ENCODE results near the gene P2RX7. TPM values are rescaled to one million over a fixed set of nuclear protein-coding genes. Genes with fewer than 3 reads are reported as not detected.

P2RX7 gene
- total RNA-seq, 1 experiment from 2014 or later, result not detected

DNA sequence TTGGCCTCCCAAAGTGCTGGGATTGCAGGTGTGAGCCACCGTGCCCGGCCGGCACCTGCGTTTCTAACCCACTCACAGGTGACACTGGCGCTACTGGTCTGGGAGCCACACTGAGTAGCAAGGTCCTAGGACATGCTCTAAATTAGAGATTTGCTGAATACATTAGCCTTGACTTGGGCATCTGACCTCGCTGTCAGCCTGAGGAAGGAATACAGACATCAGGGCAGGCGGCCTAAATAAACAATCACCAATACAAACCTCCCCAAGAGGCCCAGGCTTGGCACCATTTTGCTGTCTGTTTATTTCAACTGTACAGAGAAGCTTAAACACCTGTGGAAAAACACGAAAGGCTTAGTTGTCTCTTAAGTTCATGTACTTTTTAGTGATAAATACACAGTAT lies 104.7 kb downstream of the P2RX7 start:
- CTCF ChIA-PET, result no interaction called here
- Mint-ChIP-seq H3K27me3 (ENCODE audit: unreplicated experiment) (no peaks in the 10 kb centered on the region), H3K9me3 (ENCODE audit: low read depth, unreplicated experiment) (no peaks in the 10 kb centered on the region), H3K4me1 (ENCODE audit: low read depth, unreplicated experiment) (no peaks in the 10 kb centered on the region), H3K27ac (ENCODE audit: unreplicated experiment) (no peak overlapping the region), H3K4me3 (ENCODE audit: low read depth, unreplicated experiment) (no peak overlapping the region), H3K36me3 (ENCODE audit: insufficient read depth, unreplicated experiment) (peaks cover 44% of the 10 kb centered on the region)
- BruUV-seq (replicated peaks), result no TSS peak
- TF ChIP-seq, protein P1, sequence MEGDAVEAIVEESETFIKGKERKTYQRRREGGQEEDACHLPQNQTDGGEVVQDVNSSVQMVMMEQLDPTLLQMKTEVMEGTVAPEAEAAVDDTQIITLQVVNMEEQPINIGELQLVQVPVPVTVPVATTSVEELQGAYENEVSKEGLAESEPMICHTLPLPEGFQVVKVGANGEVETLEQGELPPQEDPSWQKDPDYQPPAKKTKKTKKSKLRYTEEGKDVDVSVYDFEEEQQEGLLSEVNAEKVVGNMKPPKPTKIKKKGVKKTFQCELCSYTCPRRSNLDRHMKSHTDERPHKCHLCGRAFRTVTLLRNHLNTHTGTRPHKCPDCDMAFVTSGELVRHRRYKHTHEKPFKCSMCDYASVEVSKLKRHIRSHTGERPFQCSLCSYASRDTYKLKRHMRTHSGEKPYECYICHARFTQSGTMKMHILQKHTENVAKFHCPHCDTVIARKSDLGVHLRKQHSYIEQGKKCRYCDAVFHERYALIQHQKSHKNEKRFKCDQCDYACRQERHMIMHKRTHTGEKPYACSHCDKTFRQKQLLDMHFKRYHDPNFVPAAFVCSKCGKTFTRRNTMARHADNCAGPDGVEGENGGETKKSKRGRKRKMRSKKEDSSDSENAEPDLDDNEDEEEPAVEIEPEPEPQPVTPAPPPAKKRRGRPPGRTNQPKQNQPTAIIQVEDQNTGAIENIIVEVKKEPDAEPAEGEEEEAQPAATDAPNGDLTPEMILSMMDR (IDR thresholded peaks at IDR 0.05; ENCODE audit: unreplicated experiment), result no peak
- DNase-seq, result no peak
- intact Hi-C loops (cut with micrococcal nuclease; ENCODE audit: unreplicated experiment), result no loop called here

Other genes starting within 250 kb of the P2RX7 start
- 61.0 and 61.1 TPM in 2 replicates for gene SPPL3, start 228.5 kb upstream of the P2RX7 start, total RNA-seq (2022)
- 8.4 and 10.0 TPM in 2 replicates for gene HNF1A, start 154.3 kb upstream of the P2RX7 start, total RNA-seq (2022)
- 26.2 and 28.7 TPM in 2 replicates for gene C12orf43, start 116.4 kb upstream of the P2RX7 start, total RNA-seq (2022)
- gene OASL, start 93.6 kb upstream of the P2RX7 start, total RNA-seq (2022), result 73.7 and 231 TPM in 2 replicates
- gene P2RX4, start 77.3 kb downstream of the P2RX7 start, total RNA-seq (2022), result 38.7 and 39.5 TPM in 2 replicates
- gene CAMKK2, start 163.8 kb downstream of the P2RX7 start, total RNA-seq (2022), result 34.0 and 35.7 TPM in 2 replicates
- gene ANAPC5, start 219.5 kb downstream of the P2RX7 start, total RNA-seq (2022), result 150 and 153 TPM in 2 replicates

Measured in Calu3 (cell line).